RPMI8226 (cell line): ENCODE data around the gene RAB11FIP4.
A peak's percentile ranks its signal among the peaks of the same experiment; 100 is the strongest.

Experiments
- DNase-seq: peaks from one replicate; pipeline ENCODE4 v3.0.0-alpha.2; 2015

The RAB11FIP4 gene

DNA sequence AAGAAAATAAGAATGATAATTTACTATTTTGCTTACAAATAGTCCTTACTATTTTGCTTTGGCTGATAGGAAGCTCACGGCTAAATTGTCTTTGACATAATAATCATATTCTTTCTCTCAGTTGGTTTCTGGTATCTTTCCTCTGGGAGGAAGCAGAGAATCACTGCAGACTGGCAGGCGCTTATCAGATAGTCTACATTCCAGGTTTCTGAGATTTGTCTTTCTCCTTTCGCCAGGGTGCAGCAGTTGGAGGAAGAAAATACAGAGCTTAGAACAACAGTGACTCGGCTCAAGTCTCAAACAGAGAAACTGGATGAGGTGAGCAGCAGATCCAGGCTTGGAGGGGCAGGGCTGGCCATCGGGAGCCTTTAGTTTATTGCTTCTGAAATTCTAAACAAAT is 136.1 kb downstream of the RAB11FIP4 start:
- DNase-seq = no peak

DNA sequence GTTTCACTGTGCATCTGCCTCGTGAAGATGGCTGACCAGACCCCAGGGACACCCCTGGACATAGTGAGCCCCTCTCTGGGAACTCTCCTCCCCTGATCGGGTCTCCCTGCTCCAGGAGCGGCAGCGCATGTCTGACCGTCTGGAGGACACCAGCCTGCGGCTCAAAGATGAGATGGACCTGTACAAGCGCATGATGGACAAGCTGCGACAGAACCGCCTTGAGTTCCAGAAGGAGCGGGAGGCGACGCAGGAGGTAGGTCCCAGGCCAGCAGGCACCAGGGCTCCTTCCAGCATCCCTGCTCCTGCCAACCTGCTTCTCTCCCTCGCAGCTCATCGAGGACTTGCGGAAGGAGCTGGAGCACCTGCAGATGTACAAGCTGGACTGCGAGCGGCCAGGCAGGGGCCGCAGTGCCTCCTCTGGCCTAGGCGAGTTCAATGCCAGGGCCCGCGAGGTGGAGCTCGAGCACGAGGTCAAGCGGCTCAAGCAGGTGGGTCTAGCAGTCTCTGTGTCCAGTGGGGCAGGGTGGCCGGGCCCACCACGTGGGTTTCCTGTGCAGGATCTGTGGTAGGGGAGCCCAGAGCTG is 136.9 kb downstream of the RAB11FIP4 start:
- no peak for DNase-seq

DNA sequence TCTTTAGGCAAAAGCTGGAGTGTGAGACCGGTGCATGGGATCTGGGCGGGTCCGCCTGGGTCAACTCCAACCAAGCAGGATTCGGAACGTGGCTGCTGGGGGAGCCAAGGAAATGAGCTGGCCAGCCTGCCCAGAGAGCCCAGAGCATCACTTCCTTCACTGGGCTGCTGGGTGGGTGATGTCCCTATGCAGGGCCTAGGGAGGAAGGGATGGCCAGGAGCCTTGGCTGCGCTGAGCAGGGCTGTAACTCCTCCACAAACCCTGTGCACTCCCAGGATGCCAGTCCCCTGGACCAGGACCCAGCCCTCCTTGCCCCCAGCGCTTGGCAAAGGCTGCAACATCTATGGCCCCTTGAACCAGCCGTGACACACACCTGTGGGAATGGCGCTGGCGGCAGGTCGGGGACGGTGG is 138.4 kb downstream of the RAB11FIP4 start:
- no peak for DNase-seq

DNA sequence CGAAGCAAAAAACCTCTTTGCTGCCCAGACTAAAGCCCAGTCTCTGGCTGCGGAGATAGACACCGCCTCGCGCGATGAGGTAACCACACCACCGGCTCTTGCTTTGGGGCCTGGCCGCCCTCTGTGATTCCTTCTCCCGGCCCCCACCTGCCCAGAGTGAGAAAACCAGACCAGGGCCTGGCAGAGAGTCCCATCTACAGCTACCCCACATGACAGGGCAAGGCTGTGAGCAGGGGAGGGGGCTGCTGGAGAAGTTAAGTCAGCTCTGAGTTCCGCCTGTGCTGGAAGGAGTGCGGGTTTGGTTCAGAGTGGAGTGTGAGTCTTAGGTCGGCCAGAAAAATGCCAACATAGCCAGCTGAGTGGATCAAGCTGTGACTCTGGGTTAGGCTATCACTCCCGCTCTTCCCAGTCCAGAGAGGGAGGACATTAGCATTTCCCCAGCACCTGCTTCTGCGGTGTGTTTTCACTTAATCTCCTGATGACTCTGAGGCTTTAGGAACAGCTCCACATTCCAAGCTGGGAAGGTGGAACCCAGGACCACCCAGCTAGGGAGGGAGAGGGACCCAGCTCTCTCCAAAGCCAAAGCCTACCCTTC is 139.0 kb downstream of the RAB11FIP4 start:
- no peak for DNase-seq

DNA sequence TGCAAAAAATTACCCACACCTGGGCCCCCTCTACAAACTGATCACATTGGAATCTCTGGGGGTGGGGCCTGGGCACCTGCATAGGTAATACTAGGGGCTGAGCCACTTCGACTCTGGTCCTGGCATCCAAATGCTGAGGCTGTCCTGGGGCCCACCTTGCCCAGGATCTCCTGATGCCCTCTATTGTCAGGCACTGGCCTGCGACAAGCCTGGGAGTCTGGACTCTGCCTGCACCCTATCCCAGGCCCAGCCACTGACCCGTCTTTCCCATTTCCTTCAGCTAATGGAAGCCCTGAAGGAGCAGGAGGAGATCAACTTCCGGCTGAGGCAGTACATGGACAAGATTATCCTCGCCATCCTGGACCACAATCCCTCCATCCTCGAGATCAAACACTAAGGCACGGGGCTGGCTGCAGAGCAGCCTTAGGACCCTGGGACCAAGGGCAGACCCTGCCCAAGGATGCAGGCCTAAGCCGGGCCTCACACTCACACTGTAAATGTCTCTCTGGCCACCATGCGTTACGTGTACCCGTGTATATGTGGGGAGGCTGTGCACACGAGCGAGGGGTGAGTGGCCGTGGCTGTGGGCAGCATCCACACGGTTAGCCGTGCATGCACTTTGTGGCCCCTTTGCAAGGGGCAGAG is 140.0 kb downstream of the RAB11FIP4 start:
- no peak for DNase-seq

DNA sequence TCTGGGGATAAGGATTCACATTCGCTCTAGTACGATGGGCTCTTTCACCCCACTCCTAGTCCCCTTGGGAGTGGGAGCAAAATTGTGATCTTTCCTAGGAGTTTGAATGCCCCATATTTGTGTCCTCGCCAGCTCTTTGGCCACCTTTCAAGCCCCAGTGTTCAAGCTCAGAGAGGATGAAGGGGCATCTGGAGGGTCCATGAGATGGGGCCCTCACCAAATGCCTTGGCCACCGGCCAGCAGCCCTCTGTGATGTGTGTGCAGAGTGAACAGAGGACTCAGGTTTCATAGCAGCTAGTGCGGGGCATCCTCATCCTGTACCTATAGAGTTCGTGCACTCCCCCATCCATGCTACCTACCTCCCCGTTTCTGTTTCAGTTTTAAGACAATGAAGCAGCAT is 140.6 kb downstream of the RAB11FIP4 start:
- DNase-seq = no peak

DNA sequence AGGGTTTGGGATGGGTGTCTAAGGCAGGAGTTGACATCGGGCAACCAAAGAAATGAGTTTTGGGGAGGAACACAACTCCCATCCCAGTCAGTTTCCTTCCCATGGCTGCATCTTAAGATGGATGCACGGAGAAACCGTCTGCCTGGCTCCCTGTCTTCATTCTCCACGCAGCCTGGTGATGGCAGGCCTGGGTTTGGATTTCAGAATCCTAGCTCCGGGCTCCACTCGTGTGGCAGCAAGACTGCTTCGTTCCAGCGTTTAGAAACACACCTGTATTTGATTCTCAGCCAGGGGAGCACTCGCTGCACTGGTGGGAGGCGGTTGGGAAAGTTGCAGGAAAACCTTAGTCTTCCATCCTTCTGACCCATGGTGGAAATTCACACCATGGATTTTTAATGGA is 141.1 kb downstream of the RAB11FIP4 start:
- DNase-seq = no peak

DNA sequence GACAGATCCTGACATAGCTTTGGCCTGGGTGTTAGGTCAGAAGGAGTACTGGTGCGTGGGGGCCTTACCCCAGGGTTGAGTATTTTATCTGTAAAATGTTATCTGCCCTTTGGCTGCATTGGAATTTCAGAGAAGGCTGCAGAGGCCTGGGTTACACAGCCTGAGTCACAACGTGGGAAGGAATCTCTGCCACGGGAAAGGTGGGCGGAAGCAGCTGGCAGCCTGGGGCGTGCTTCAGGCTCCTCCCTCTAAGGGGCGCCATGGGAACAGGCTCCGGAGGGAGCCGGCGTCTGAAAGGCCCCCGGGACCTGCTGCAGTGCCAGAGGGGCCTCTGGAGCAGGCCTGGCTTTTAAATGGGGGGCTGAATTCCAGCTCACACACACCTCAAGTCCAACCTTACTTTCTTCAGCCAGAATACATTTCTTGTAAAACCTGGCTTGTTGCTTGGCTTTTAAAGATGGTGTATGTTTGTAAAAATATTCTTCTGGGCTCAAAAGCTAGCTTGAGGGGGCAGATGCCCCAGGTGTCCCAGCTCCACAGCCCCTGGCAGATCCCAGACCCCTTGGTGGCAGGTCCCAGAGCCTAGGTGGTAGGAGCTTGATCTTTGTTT is 142.2 kb downstream of the RAB11FIP4 start:
- peak; percentile 19 for DNase-seq

DNA sequence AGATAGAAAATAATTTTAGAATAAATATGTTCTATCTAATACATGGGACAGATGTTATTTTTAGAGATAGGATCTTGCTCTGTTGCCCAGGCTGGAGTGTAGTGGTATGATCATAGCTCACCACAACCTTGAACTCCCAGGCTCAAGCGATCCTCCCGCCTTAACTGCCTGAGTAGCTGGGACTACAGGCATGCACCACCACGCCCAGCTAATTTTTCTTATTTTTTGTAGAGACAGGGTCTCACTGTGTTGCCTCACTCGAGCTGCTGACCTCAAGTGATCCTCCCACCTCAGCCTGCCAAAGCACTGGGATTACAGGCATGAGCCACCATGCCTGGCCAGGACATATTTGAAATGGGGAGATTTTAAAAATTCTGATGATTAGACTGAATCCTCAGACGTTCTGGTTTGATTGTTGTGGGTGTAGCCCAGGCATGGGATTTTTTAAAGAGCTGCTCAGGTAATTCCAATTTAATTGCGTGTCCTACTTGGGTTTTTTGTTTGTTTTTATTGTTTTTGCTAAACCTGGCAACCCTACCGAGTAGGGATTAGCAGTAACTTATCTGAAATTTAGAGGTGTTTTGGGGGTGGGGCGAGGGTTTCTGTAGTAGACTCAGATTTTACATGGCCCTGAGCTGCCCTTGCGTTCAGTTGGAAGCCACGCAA is 142.9 kb downstream of the RAB11FIP4 start:
- no peak for DNase-seq

DNA sequence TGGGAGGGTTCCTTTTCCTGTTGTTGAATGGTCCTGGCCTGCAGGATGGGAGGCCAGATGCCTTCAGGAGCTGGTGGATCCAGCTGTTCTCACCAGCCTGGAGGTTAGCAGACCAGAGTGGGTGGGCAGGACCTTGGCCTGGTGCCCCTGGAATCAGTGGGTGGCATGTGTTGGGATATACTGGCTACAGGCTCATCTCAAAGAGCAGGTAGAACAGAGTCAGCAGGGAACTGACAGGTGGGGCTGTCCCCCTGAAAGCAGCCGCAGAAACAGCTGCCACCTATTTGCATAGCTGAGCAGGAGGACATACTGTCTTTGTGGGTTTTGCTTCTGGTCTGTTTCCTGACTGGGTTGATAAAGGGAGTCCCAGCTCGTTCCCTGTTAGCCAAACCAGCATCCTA is 144.1 kb downstream of the RAB11FIP4 start:
- peak; percentile 61 for DNase-seq

DNA sequence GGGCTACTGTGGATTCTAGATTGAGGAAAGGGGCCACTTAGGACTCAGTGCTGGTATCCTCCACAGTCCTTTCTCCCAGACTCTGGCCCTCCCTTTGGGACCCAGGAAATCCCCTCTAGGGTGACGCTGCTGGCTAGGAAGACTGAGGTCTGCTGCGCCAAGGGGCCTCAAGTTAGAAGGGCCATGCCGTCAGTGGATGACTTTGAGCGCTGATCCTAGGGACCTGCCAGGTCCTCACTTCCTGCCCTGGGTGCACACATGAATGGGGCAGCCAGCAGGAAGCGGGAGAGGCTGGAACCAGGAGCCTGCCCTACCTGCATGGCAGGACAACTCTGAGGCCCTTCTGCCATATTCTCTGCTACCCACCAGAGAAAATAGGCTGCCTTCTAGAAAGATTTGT is 145.0 kb downstream of the RAB11FIP4 start:
- DNase-seq = no peak

DNA sequence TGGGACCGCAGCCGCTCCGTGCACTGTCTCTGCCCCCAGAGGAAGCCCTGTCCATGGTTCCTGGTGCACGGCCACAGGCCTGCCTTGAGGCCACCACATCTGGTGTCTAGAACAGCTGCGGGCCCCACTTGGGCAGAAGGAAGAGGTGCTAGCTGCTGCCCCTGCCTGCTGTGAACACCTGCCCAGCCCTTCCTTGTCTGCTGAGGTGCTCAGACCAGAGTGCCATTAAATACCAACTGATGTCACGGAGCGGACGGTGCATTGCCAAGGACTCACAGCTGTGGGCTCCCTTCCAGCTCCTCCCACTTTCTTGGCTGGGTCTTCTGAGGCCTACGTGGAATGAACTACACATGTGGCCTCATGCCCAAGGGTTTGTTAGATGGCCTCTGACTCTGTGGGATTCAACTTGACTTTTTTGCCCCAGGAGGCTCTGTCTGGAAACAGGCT is 146.1 kb downstream of the RAB11FIP4 start:
- DNase-seq = no peak

DNA sequence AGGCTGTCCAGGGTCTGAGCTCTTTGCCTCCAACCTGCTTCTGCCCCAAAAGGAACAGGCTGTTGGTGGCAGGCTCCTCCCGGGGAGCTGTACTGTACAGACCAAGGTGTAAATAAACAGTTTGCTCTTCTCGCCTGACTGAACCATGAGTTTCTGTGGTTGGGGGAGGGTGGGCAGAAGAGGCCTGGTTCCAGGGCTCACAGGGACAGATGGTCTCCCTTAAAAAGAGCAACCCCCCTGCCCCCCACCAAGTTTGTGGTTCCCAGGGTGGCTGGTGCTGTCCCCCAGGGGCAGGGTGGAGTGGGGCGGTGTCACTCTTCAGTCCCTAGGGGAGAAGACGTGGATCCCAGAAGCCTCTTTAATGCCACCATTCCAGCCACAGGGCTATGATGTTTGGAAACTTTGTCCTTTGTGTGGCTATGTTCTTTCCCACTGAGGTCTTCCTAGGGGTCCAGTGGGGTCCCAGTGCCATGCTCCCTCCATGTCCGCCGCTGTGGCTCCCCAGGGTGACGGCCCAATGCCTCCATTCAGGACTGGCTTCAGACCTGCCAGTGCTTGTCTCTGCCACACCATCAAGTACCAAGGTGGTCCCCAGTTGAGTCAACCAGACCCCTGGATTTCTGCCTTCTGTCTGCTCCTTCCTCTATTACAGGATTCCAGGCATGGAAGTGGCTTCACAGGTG is 146.7 kb downstream of the RAB11FIP4 start:
- DNase-seq = no peak

DNA sequence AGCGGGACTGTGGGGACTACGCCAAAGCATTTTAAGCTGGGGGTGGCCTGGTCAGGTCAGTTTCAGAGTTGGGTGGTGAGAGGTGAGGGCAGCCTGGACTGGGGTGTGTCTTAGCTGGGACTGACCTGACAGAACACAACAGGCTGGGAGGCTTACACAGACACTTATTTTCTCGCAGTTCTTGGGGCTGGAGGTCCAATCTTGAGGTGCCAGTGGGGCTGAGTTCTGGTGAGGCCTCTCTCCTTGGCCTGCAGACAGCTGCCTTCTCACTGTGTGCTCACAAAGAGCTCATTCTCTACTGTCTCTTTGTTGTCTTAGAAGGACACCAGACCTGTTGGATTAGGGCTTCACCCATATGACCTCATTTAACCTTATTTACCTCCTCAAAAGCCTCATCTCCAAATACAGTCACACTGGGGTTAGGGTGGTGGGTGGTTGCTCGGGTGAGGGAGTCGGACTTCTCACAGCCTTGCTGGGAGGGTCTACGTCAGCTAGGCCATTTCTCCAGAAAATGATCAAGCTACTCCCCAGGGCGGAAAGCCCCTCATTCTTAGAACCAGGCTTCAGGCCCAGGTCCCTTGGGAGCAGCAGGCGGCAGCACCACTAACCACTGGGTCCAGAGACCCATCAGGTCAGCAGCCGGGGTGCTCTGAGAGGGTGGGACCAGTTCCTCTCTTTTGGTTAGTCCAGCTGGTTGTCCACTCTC is 149.3 kb downstream of the RAB11FIP4 start:
- DNase-seq = no peak

DNA sequence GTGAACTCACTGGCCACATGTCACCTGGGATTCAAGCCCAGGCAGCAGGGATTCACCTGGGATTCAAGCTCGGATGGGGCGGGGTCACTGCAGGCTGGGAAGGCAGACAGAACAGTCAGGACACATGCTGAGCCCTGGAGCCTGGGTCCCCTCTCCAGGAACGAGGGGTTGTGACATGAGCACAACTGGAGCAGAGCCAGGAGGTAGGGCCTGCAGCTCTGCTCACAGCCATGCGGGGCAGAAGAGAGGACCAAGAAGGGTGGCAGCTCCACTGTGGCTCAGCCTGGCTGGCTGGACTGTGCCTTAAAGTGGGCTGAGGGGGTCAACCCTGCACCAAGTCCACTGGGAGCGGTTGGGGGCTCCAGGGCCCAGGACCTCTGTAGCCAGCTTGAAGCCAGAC is 150.1 kb downstream of the RAB11FIP4 start:
- peak; percentile 64 for DNase-seq

DNA sequence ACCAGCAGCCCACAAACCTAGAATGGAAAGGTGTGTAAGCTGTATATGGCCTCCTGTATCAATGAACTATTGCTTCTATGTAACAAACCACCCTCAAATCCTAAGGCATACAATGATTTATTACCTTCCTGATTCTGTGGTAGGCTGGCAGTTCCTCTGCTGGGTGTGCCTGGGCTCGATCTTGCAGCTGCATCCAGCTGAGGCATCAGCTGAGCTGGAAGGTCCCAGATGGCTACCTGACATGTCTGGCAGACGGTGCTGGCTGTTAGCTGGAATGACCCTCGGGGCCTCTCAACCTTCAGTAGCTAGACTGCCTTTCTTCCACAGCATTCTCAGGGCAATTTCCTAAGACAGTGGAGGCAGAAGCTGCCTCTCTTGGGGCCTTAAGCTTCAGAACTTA is 152.7 kb downstream of the RAB11FIP4 start:
- DNase-seq = no peak

DNA sequence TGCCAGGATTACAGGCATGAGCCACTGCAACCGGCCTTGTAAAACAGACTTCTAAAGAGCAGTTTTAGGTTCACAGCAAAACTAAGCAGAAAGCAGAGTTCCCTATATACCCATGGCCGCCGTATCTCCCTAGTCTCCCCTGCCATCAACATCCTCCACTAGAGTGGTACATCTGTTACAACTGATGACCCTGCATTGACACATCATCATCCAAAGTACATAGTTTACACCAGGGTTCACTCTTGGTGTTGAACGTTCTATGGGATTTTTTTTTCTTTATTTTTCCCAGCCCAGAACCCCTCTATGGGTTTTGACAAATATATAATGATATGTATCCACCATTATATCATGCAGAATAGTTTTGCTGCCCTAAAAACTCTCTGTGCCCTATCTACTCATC is 155.2 kb downstream of the RAB11FIP4 start:
- DNase-seq = no peak

DNA sequence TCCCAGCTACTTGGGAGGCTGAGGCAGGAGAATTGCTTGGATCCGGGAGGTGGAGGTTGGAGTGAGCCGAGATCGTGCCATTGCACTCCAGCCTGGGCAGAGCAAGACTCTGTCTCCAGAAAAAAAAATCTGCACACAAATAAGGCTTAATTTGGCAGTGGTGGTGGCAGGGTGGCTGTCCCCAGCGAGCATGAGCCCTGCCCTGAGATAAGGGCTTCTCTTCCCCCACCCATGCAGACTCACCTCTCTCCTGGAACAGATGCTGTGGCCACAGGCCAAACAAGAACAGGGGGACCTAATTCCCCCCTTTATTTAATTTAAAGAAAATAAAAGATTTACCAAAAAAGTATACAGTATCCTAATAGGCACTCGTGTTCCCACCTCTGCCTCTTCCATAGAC is 157.2 kb downstream of the RAB11FIP4 start:
- DNase-seq = peak; percentile 22

DNA sequence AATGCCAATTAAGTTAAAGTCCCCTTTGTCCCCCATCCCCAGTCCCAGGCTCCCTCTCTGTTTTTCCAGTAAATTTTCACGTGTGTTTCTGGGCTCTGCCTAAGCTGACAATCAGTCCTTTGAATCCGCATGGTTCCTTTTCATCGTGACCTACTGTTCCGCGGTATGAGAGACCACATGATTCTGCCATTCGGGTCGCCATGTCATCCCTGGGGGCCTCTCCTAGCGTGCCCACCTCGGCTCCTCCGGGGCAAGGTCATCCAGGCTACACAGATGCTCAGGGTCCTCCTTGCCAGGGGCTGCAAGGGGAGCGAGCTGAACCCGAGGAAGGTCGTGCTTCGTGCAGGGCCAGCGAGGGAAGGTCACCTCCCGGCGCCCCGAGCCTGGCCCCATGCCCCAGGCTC is 157.6 kb downstream of the RAB11FIP4 start:
- peak; percentile 48 for DNase-seq

DNA sequence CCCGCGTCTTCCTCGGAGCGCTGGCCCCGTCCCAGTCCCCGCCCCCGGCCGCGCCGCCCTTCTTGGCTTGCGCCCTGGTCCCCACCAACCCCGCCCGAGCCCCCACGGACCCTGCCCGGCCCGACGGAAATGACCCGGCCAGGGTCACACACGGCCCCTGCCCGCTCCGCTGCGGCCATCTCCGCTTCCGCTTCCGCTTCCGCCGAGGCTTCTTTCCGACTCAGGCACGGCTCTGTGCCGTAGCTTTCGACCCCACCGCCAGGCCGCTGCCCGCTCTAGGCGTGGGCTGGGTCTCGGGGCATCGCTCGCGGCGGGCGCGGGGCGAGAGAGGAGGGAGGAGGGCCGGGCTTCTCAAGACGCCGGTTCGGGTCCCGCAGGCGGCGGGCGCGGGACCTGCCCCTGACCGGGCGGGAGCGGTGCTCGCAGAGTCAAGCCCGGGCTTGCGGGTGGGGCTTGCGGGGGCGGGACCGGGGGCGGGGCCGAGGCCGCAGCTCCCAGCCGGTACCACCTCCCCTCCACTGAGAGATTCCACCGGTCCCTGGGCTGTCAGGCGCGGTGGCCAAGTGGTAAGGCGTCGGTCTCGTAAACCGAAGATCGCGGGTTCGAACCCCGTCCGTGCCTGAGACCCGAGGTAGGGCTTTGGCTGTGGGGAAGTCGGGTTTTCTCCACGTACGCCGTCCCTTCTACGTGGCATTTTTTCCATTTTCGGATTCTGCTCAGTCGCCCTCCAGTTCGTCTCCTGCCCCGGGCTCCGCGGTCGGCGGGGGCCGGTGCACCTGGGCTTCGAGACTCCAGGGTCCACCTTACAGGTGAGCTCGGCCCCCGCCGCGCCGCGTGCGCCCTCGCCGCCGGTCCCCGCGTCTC is 158.3 kb downstream of the RAB11FIP4 start:
- peak; percentile 96 for DNase-seq

DNA sequence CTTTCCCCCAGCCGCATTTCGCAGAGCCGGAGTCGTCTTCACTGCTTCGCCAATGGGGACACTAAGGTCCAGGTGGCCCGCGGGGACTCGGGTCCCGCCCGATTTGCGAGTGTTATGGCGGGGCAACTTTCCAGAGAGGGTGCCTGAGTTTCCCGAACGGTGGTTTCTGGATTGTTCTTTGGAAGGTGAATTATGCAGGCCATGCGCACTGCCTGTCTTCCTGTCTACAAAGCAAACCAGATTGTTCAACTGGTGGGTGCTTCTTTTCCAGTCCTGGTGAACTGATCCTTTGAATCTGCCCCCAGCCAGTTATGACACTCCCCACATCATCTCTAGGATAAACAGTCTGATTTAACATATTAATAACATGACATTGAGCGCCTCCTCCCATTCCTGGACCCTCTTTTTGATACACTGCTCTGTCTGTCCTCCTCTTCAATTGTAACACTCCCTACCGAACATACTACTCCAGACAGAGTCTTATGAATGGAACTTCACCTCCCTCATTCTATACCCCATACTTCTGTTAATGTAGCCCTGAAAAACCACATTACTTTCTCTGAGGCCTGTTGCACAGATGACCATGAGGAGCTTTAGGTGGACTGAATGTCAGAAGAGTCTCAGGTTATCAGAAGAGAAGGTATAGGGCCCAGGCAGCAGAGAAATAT is 159.0 kb downstream of the RAB11FIP4 start:
- DNase-seq = no peak
